HepG2 (cell line): ENCODE measurements around the gene IRS1. TPM values are rescaled to one million over a fixed set of nuclear protein-coding genes. Genes with fewer than 3 reads are reported as not detected.

Source experiments
- CC2D1A ChIP-seq: sonication (generic); formaldehyde crosslinking; IDR thresholded peaks from 2 replicates; pipeline ENCODE4 v1.8.1; 2023; ENCODE audit warnings: mild to moderate bottlenecking, missing genetic modification reagents
- FOXP4 ChIP-seq: sonication (generic); formaldehyde crosslinking; IDR thresholded peaks from 2 replicates; pipeline ENCODE4 v1.4.0; 2020; ENCODE audit warnings: missing genetic modification reagents
- HOMEZ ChIP-seq: IDR thresholded peaks from 2 replicates; pipeline ENCODE4 v1.6.1; 2016; ENCODE audit warnings: low read depth
- JUN ChIP-seq: sonication (generic); formaldehyde crosslinking; IDR thresholded peaks from 2 replicates; pipeline ENCODE4 v1.4.0; 2020; ENCODE audit warnings: mild to moderate bottlenecking, missing genetic modification reagents
- KDM5A ChIP-seq: fragments of 200-600 bp; sonication (generic); IDR thresholded peaks from 2 replicates; pipeline ENCODE4 v1.7.0; 2018; ENCODE audit warnings: antibody characterized with exemption, mild to moderate bottlenecking, low read length, borderline replicate concordance
- MXD4 ChIP-seq: IDR thresholded peaks from 2 replicates; pipeline ENCODE4 v1.6.1; 2016; ENCODE audit warnings: mild to moderate bottlenecking, missing biosample characterization, missing genetic modification reagents
- NCOR1 ChIP-seq: fragments of 200-600 bp; sonication (generic); IDR thresholded peaks from 2 replicates; pipeline ENCODE4 v1.7.0; 2017; ENCODE audit warnings: antibody characterized with exemption, low read length, borderline replicate concordance
- NONO ChIP-seq, 2 experiments: fragments of 450-650 bp in 1 of 2; sonication (generic) in 1 of 2; formaldehyde crosslinking in 1 of 2; IDR thresholded peaks in 1 of 2; conservative IDR thresholded peaks in 1 of 2; 2 replicates each; pipeline versions ENCODE4 v1.6.1 to v1.8.0; 2017 to 2022; ENCODE audit warnings: mild to moderate bottlenecking in 1 of 2, missing genetic modification reagents in 1 of 2, moderate library complexity in 1 of 2
- REXO4 ChIP-seq: sonication (generic); formaldehyde crosslinking; IDR thresholded peaks from 2 replicates; pipeline ENCODE4 v1.8.0; 2022; ENCODE audit warnings: missing genetic modification reagents, mild to moderate bottlenecking, borderline replicate concordance
- RFX3 ChIP-seq: IDR thresholded peaks from 2 replicates; pipeline ENCODE4 v1.6.1; 2016; ENCODE audit warnings: missing biosample characterization, missing genetic modification reagents
- SNAPC2 ChIP-seq: sonication (generic); formaldehyde crosslinking; IDR thresholded peaks from 2 replicates; pipeline ENCODE4 v1.8.1; 2022; ENCODE audit warnings: mild to moderate bottlenecking, missing genetic modification reagents
- TMF1 ChIP-seq: sonication (generic); formaldehyde crosslinking; IDR thresholded peaks from 2 replicates; pipeline ENCODE4 v1.8.1; 2022; ENCODE audit warnings: low read depth, missing genetic modification reagents
- YEATS4 ChIP-seq: sonication (generic); formaldehyde crosslinking; IDR thresholded peaks from 2 replicates; pipeline ENCODE4 v1.4.0; 2020; ENCODE audit warnings: missing genetic modification reagents, borderline replicate concordance
- ZBTB42 ChIP-seq: sonication (generic); formaldehyde crosslinking; IDR thresholded peaks from 2 replicates; pipeline ENCODE4 v1.5.0; 2020; ENCODE audit warnings: mild to moderate bottlenecking, missing genetic modification reagents
- ZNF331 ChIP-seq: sonication (generic); formaldehyde crosslinking; IDR thresholded peaks from 2 replicates; pipeline ENCODE4 v1.4.0; 2020; ENCODE audit warnings: missing genetic modification reagents
- ZNF564 ChIP-seq: sonication (generic); formaldehyde crosslinking; IDR thresholded peaks from 2 replicates; pipeline ENCODE4 v1.8.1; 2023; ENCODE audit warnings: mild to moderate bottlenecking, missing genetic modification reagents
- ZNF598 ChIP-seq: sonication (generic); formaldehyde crosslinking; IDR thresholded peaks from 2 replicates; pipeline ENCODE4 v1.5.1; 2020; ENCODE audit warnings: mild to moderate bottlenecking, missing genetic modification reagents, borderline replicate concordance
- polyA plus RNA-seq, 8 experiments: library from polyadenylated mRNA; depleted of rRNA in 3 of 8; stranded (reverse) in 7 of 8; unstranded in 1 of 8; fragments of >200 nt; fragmentation: Illumina TruSeq in 4 of 8; extraction: Trizol in 4 of 8; gene quantifications; 2 replicates each; pipeline versions ENCODE4 v1.2.1 to v1.2.3, GENCODE V29; 2011 to 2016; ENCODE audit warnings: low read depth in 4 of 8, missing spikeins in 1 of 8, mixed read lengths in 1 of 8; ENCODE audit not compliant: insufficient read depth in 1 of 8
- total RNA-seq, 5 experiments: library from RNA; depleted of rRNA; stranded (reverse); fragments of >200 nt; fragmentation: Illumina TruSeq; extraction: Trizol; gene quantifications; 2 replicates each; pipeline ENCODE4 v1.2.3, GENCODE V29; 2016; ENCODE audit warnings: low read depth in 1 of 5
- TF ChIP-seq, protein P1 (sequence below): sonication (generic); formaldehyde crosslinking; IDR thresholded peaks from 2 replicates; pipeline ENCODE4 v1.5.1; 2020; ENCODE audit warnings: mild to moderate bottlenecking, missing genetic modification reagents
- TF ChIP-seq, protein P2 (sequence below): IDR thresholded peaks from 2 replicates; pipeline ENCODE4 v1.6.1; 2012; ENCODE audit warnings: inconsistent platforms
- TF ChIP-seq, protein P3 (sequence below): sonication (generic); formaldehyde crosslinking; IDR thresholded peaks from 2 replicates; pipeline ENCODE4 v1.5.0; 2020; ENCODE audit warnings: missing genetic modification reagents

The IRS1 gene
- total and polyA plus RNA-seq, 2 of the 13 experiments (the other 11 are each of a cell fraction or from before 2014, with no cell fraction given), result 8.7 to 9.0 TPM

- TF ChIP-seq HOMEZ (no peak), SNAPC2 (CRISPR knock-in tag) (0 out of 2 replicates have a peak, but pooled peaks have one; percentile 43), ZBTB42 (CRISPR knock-in tag) (0 out of 2 replicates have a peak, but pooled peaks have one; percentile 2), CC2D1A (no peak), MXD4 (CRISPR knock-in tag) (0 out of 2 replicates have a peak, but pooled peaks have one; percentile 9), REXO4 (CRISPR knock-in tag) (no peak), JUN (CRISPR knock-in tag) (no peak), ZNF564 (CRISPR knock-in tag) (no peak), NCOR1 (0 out of 2 replicates have a peak, but pooled peaks have one; percentile 6), ZNF331 (no peak), ZNF598 (CRISPR knock-in tag) (no peak), FOXP4 (CRISPR knock-in tag) (no peak), YEATS4 (CRISPR knock-in tag) (no peak), KDM5A (peak; percentile 34; the same call in 1 of the 2 replicates), RFX3 (CRISPR knock-in tag) (no peak), NONO (IDR thresholded peaks at IDR 0.05) (no peak), NONO (CRISPR knock-in tag; conservative IDR thresholded peaks at IDR 0.05) (no peak), TMF1 (CRISPR knock-in tag) (no peak)
- TF ChIP-seq, protein P1, sequence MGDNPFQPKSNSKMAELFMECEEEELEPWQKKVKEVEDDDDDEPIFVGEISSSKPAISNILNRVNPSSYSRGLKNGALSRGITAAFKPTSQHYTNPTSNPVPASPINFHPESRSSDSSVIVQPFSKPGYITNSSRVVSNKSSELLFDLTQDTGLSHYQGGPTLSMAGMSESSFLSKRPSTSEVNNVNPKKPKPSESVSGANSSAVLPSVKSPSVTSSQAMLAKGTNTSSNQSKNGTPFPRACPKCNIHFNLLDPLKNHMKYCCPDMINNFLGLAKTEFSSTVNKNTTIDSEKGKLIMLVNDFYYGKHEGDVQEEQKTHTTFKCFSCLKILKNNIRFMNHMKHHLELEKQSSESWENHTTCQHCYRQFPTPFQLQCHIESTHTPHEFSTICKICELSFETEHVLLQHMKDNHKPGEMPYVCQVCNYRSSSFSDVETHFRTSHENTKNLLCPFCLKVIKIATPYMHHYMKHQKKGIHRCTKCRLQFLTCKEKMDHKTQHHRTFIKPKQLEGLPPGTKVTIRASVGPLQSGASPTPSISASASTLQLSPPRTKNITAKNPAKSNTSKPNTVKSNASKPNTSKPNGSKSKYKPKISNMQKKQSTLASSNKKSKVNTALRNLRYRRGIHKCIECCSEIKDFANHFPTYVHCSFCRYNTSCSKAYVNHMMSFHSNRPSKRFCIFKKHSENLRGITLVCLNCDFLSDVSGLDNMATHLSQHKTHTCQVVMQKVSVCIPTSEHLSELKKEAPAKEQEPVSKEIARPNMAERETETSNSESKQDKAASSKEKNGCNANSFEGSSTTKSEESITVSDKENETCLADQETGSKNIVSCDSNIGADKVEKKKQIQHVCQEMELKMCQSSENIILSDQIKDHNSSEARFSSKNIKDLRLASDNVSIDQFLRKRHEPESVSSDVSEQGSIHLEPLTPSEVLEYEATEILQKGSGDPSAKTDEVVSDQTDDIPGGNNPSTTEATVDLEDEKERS (CRISPR knock-in tag), result no peak
- TF ChIP-seq, protein P2, sequence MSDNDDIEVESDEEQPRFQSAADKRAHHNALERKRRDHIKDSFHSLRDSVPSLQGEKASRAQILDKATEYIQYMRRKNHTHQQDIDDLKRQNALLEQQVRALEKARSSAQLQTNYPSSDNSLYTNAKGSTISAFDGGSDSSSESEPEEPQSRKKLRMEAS, result no peak
- TF ChIP-seq, protein P3, sequence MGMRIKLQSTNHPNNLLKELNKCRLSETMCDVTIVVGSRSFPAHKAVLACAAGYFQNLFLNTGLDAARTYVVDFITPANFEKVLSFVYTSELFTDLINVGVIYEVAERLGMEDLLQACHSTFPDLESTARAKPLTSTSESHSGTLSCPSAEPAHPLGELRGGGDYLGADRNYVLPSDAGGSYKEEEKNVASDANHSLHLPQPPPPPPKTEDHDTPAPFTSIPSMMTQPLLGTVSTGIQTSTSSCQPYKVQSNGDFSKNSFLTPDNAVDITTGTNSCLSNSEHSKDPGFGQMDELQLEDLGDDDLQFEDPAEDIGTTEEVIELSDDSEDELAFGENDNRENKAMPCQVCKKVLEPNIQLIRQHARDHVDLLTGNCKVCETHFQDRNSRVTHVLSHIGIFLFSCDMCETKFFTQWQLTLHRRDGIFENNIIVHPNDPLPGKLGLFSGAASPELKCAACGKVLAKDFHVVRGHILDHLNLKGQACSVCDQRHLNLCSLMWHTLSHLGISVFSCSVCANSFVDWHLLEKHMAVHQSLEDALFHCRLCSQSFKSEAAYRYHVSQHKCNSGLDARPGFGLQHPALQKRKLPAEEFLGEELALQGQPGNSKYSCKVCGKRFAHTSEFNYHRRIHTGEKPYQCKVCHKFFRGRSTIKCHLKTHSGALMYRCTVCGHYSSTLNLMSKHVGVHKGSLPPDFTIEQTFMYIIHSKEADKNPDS (CRISPR knock-in tag), result no peak
Measured at GRCh38 chr2:226739545-226740030, 60.0 kb downstream of the IRS1 start (continued).
